Measurements from ENCODE around the gene ZNF446. TPM values are rescaled to one million over a fixed set of nuclear protein-coding genes. Genes with fewer than 3 reads are reported as not detected.
"Not testable (repeated sequence)": the region's sequence is repeated elsewhere in the genome, so short reads cannot be mapped to it uniquely, and the experiment has no call there.

The ZNF446 gene
- total RNA-seq, 1 donor from 2014 or later: 15.5 TPM

GRCh38 chr19:58469241-58470013 lies 6.7 kb upstream of the ZNF446 start:
- no peak overlapping the region for H3K27ac Mint-ChIP-seq (ENCODE audit: unreplicated experiment)
- TF ChIP-seq, protein P1, sequence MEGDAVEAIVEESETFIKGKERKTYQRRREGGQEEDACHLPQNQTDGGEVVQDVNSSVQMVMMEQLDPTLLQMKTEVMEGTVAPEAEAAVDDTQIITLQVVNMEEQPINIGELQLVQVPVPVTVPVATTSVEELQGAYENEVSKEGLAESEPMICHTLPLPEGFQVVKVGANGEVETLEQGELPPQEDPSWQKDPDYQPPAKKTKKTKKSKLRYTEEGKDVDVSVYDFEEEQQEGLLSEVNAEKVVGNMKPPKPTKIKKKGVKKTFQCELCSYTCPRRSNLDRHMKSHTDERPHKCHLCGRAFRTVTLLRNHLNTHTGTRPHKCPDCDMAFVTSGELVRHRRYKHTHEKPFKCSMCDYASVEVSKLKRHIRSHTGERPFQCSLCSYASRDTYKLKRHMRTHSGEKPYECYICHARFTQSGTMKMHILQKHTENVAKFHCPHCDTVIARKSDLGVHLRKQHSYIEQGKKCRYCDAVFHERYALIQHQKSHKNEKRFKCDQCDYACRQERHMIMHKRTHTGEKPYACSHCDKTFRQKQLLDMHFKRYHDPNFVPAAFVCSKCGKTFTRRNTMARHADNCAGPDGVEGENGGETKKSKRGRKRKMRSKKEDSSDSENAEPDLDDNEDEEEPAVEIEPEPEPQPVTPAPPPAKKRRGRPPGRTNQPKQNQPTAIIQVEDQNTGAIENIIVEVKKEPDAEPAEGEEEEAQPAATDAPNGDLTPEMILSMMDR (IDR thresholded peaks at IDR 0.05): no peak
- no peak for DNase-seq (ENCODE audit: extremely low spot score, unreplicated experiment)
- no peaks in the 10 kb centered on the region for H3K9me3 Mint-ChIP-seq (ENCODE audit: unreplicated experiment)
- no peaks in the 10 kb centered on the region for H3K27me3 Mint-ChIP-seq (ENCODE audit: unreplicated experiment)
- H3K36me3 Mint-ChIP-seq (ENCODE audit: unreplicated experiment): peaks cover 11% of the 10 kb centered on the region
- H3K4me1 Mint-ChIP-seq (ENCODE audit: unreplicated experiment): peaks cover 19% of the 10 kb centered on the region
- H3K4me3 Mint-ChIP-seq (ENCODE audit: unreplicated experiment): peak overlapping the region; percentile 80

DNA sequence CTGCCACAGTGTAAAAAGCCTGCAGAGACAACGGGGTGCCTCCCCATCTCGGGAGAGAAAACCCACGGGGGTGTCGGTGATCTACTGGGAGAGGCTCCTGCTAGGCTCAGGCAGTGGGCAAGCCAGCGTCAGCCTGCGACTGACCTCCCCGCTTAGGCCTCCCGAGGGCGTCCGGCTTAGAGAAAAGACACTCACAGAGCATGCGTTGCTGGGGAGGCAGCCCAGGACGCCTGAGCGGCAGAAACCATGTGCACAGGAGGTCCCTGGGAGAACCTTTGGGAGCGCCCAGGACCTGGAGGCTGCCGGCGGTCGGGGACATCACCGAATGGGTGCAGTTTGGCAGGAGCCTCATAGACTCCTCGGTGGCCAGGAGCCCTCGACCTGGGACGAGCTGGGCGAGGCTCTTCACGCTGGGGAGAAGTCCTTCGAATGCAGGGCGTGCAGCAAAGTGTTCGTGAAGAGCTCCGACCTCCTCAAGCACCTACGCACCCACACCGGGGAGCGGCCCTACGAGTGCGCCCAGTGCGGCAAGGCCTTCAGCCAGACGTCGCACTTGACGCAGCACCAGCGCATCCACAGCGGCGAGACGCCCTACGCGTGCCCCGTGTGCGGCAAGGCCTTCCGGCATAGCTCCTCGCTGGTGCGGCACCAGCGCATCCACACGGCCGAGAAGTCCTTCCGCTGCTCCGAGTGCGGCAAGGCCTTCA lies 5.2 kb upstream of the ZNF446 start:
- not testable (repeated sequence) for H3K9me3 Mint-ChIP-seq (ENCODE audit: unreplicated experiment); H3K4me3 Mint-ChIP-seq (ENCODE audit: unreplicated experiment); H3K27ac Mint-ChIP-seq (ENCODE audit: unreplicated experiment); H3K27me3 Mint-ChIP-seq (ENCODE audit: unreplicated experiment); DNase-seq (ENCODE audit: extremely low spot score, unreplicated experiment)
- H3K36me3 Mint-ChIP-seq (ENCODE audit: unreplicated experiment): peaks cover 11% of the 10 kb centered on the region
- H3K4me1 Mint-ChIP-seq (ENCODE audit: unreplicated experiment): peaks cover 28% of the 10 kb centered on the region

- no peak overlapping the region for H3K27ac Mint-ChIP-seq (ENCODE audit: unreplicated experiment)
- TF ChIP-seq, protein P1 (IDR thresholded peaks at IDR 0.05): no peak
- peaks cover 11% of the 10 kb centered on the region for H3K36me3 Mint-ChIP-seq (ENCODE audit: unreplicated experiment)
- DNase-seq (ENCODE audit: extremely low spot score, unreplicated experiment): no peak
- H3K27me3 Mint-ChIP-seq (ENCODE audit: unreplicated experiment): no peaks in the 10 kb centered on the region
- no peak overlapping the region for H3K4me3 Mint-ChIP-seq (ENCODE audit: unreplicated experiment)
- peaks cover 30% of the 10 kb centered on the region for H3K4me1 Mint-ChIP-seq (ENCODE audit: unreplicated experiment)
- no peaks in the 10 kb centered on the region for H3K9me3 Mint-ChIP-seq (ENCODE audit: unreplicated experiment)
These were observed 4.4 kb upstream of the ZNF446 start for GRCh38 chr19:58471736-58472135.

DNA sequence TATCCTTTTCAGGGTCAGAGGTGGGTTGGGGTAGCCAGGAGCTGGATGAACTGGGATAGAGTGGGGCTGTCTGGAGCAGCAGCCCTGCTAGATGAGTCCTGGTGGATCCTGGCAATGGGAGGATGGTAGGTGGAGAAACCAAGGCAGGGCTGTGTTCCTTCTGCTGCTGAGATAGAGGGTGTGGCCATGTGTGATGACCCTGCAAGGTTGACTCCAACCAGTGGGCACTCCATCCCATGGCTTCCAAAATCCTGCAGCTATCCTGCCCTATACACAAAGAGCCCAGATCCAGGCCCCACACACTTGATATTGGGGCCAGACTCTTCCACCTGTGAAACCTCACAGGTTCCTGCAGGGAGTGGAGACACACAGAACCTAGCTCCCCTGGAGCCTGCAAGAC lies 2.4 kb upstream of the ZNF446 start:
- peaks cover 20% of the 10 kb centered on the region for H3K4me1 Mint-ChIP-seq (ENCODE audit: unreplicated experiment)
- no peaks in the 10 kb centered on the region for H3K27me3 Mint-ChIP-seq (ENCODE audit: unreplicated experiment)
- TF ChIP-seq, protein P1 (IDR thresholded peaks at IDR 0.05): no peak
- no peaks in the 10 kb centered on the region for H3K9me3 Mint-ChIP-seq (ENCODE audit: unreplicated experiment)
- H3K27ac Mint-ChIP-seq (ENCODE audit: unreplicated experiment): no peak overlapping the region
- peaks cover 11% of the 10 kb centered on the region for H3K36me3 Mint-ChIP-seq (ENCODE audit: unreplicated experiment)
- no peak overlapping the region for H3K4me3 Mint-ChIP-seq (ENCODE audit: unreplicated experiment)
- no peak for DNase-seq (ENCODE audit: extremely low spot score, unreplicated experiment)

GRCh38 chr19:58474291-58474996 lies 1.7 kb upstream of the ZNF446 start:
- H3K27me3 Mint-ChIP-seq (ENCODE audit: unreplicated experiment): no peaks in the 10 kb centered on the region
- no peak for DNase-seq (ENCODE audit: extremely low spot score, unreplicated experiment)
- H3K9me3 Mint-ChIP-seq (ENCODE audit: unreplicated experiment): no peaks in the 10 kb centered on the region
- H3K27ac Mint-ChIP-seq (ENCODE audit: unreplicated experiment): peak overlapping the region; percentile 32
- H3K4me1 Mint-ChIP-seq (ENCODE audit: unreplicated experiment): peaks cover 20% of the 10 kb centered on the region
- peaks cover 11% of the 10 kb centered on the region for H3K36me3 Mint-ChIP-seq (ENCODE audit: unreplicated experiment)
- peak overlapping the region; percentile 6 for H3K4me3 Mint-ChIP-seq (ENCODE audit: unreplicated experiment)
- TF ChIP-seq, protein P1 (IDR thresholded peaks at IDR 0.05): no peak

Measured in osteocyte (in vitro differentiated cells).